GM19372 (cell line): ENCODE results near the gene CDC26.
"Not testable (repeated sequence)": the region's sequence is repeated elsewhere in the genome, so short reads cannot be mapped to it uniquely, and the experiment has no call there.

ENCODE experiments used
- ATAC-seq: cut with Tn5 transposase; IDR thresholded peaks from one replicate; pipeline ENCODE4 v1.9.1; 2021; ENCODE audit warnings: mild to moderate bottlenecking, low read depth, moderate library complexity; ENCODE audit not compliant: unreplicated experiment

CDC26 gene

GRCh38 chr9:113296247-113296646, 20.9 kb upstream of the CDC26 start:
- not testable (repeated sequence) for ATAC-seq

GRCh38 chr9:113293285-113293878, 18.0 kb upstream of the CDC26 start:
- no peak for ATAC-seq

- ATAC-seq: no peak
These were observed 14.8 kb upstream of the CDC26 start for GRCh38 chr9:113290052-113290607.

- no peak for ATAC-seq
These were observed 13.7 kb upstream of the CDC26 start for GRCh38 chr9:113289091-113289490.

GRCh38 chr9:113281356-113281755, 6.0 kb upstream of the CDC26 start:
- ATAC-seq: no peak

- no peak for ATAC-seq
These were observed 3.5 kb upstream of the CDC26 start for GRCh38 chr9:113278840-113279239.

GRCh38 chr9:113274474-113275156, 757 bp downstream of the CDC26 start:
- ATAC-seq: peak; percentile 3

- ATAC-seq: no peak
These were observed 5.5 kb downstream of the CDC26 start for GRCh38 chr9:113269871-113270270.

- no peak for ATAC-seq
These were observed 6.0 kb downstream of the CDC26 start for GRCh38 chr9:113269355-113269754.

GRCh38 chr9:113267911-113268566, 7.3 kb downstream of the CDC26 start:
- no peak for ATAC-seq

- ATAC-seq: no peak
These were observed 9.2 kb downstream of the CDC26 start for GRCh38 chr9:113266174-113266573.

GRCh38 chr9:113261917-113262671, 13.3 kb downstream of the CDC26 start:
- ATAC-seq: no peak

GRCh38 chr9:113258282-113258681, 17.1 kb downstream of the CDC26 start:
- ATAC-seq: no peak

GRCh38 chr9:113257863-113258262, 17.5 kb downstream of the CDC26 start:
- ATAC-seq: no peak

GRCh38 chr9:113255438-113255837, 19.9 kb downstream of the CDC26 start:
- no peak for ATAC-seq

GRCh38 chr9:113254991-113255390, 20.4 kb downstream of the CDC26 start:
- ATAC-seq: no peak

- no peak for ATAC-seq
These were observed 24.6 kb downstream of the CDC26 start for GRCh38 chr9:113250807-113251206.

GRCh38 chr9:113249661-113250060, 25.7 kb downstream of the CDC26 start:
- ATAC-seq: not testable (repeated sequence)

GRCh38 chr9:113247640-113248039, 27.7 kb downstream of the CDC26 start:
- ATAC-seq: no peak

- ATAC-seq: no peak
These were observed 28.4 kb downstream of the CDC26 start for GRCh38 chr9:113246928-113247327.

- no peak for ATAC-seq
These were observed 29.5 kb downstream of the CDC26 start for GRCh38 chr9:113245894-113246293.
